GM18499 (cell line): ENCODE results near the gene CAMK1D.
"Not testable (repeated sequence)": the region's sequence is repeated elsewhere in the genome, so short reads cannot be mapped to it uniquely, and the experiment has no call there.

Experiments used
- ATAC-seq: cut with Tn5 transposase; IDR thresholded peaks from one replicate; pipeline ENCODE4 v1.9.1; 2021; ENCODE audit warnings: moderate number of reproducible peaks; ENCODE audit not compliant: insufficient read depth, unreplicated experiment

Gene CAMK1D

GRCh38 chr10:12705943-12706342 lies 356.6 kb downstream of the CAMK1D start:
- no peak for ATAC-seq

DNA sequence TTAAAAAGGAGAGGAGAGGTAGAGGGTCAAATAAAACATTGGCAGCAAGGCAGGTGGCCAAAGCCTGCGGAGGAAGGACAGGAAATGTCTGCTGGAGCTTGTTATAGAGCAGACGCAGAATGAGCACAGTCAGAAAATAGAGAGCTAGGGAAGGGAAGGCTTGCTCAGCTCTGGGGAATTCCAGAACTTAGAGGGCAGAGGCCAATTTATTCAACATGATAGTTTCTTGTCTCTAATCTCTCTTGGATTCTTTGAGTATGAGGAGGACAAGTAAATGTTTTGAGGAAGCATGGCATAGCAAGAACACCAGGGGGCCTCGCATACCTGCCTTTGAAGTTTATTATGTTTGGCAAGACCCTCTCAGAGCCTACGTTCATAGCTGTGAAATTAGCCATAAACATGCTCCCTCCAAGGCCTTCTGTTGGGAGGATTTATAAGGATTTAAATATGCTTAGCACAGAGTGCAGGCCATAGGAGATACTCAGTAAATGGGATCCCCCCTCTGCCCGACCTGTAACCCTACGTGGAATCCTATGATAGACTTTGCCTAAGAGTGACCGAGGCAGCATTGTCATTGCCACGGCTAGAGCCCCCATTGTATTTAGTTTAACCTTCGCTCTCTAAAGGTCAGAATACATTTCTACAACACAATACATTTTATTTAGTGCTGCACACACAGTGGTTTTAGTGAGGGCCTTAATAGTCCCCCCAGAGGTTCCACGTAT lies 358.3 kb downstream of the CAMK1D start:
- no peak for ATAC-seq

- ATAC-seq = no peak
These were observed 359.7 kb downstream of the CAMK1D start for GRCh38 chr10:12709000-12709401.

DNA sequence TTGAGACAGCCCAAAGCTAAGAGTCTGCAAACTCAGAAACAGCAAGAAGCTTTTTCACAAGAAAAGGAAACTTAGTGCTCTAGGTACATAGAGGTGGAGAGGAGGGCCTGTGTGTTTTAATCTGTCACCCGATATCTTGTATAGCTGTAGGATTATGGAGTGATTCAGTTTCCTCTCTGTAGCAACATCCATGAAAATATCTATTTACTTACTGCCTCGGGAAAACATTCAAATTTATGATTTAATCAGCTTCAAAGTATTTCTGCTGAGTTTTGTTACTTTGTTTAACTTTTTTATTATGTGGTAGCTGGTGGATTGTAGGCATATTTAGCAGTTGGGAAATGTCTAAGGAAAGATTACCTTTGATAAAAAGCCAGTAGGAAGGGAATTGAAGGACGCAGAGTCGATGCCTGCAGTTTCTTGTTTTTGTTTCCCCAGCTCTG lies 360.2 kb downstream of the CAMK1D start:
- no peak for ATAC-seq

DNA sequence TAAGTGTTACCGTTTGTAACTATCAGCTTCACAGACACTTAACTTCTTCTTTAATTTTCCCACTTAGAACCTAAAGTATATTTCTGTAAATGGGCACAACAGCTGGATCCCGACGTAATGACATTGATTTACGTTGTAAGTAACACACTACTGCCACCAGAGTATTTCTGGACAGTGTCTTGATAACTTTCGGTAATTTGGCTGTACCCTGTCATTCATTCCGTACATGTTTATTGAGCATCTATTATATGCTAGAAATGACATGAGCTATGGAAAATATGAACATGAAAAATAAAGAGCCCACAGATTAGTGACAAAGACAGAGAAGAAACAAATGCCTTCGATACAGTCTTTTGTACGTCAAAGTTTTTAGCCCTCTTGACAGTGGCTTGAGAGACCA lies 360.8 kb downstream of the CAMK1D start:
- ATAC-seq = no peak

- peak; percentile 53 for ATAC-seq
These were observed 361.4 kb downstream of the CAMK1D start for GRCh38 chr10:12710594-12711349.

GRCh38 chr10:12711350-12711708 lies 362.0 kb downstream of the CAMK1D start:
- ATAC-seq = no peak

DNA sequence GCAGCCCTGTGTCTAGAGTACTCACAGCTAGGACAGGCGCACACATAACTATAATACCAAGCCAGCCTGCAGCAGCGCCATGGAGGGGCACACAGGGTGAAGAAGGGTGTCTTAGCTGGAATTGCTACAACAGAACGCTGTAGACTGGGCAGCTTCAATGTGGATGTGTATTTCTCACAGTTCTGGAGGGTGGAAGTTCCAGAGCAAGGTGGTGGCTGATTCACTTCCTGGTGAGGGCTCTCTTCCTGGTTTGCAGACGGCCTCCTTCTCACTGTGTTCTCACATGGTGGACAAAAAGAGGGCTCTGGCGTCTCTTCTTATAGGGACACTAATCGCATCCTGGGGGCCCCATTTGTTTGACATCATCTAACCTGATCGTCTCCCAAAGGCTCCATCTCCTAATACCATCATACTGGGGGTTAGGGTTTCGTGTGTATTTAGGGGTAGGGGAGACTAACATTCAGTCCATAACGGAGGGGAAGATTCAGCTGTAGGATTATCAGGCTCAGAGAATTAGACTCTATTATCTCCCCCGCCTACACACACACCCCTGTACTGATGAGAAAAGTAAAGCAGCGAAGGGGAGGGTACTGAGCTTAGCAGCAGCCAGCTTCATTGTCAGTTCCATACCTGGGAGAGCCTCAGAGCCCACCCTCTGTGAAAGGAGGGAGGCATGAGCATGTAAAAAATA lies 363.1 kb downstream of the CAMK1D start:
- ATAC-seq = no peak

DNA sequence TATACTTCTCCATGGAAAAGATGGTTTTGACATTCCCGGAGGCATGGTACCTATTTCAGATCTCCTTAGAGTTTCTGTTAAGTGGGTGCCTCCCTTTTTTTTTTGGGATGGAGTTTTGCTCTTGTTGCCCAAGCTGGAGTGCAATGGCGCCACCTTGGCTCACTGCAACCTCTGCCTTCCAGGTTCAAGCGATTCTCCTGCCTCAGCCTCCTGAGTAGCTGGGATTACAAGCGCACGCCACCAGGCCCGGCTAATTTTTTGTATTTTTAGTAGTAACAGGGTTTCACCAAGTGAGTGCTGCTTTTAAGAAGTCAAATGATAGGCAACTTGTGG lies 363.6 kb downstream of the CAMK1D start:
- ATAC-seq = not testable (repeated sequence)

DNA sequence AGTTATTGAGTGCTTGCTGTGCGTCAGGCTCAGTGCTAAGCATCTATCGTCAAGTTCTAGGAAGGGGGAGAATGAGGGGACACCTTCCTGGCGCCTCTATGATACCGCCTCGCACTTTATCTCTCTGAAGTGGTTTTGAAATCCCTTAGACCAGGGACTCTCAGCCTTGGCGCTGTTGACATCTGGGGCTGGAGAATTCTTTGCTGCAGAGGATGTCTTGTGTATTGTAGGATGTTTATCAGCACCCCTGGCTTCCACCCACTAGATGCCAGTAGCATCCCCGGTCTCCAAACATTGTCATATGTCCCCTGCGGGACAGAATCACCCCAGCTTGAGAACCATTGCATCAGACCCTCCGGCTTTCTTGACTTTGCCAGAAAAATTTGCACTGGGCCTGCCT lies 366.7 kb downstream of the CAMK1D start:
- no peak for ATAC-seq

GRCh38 chr10:12717981-12718707 lies 368.8 kb downstream of the CAMK1D start:
- ATAC-seq = no peak

DNA sequence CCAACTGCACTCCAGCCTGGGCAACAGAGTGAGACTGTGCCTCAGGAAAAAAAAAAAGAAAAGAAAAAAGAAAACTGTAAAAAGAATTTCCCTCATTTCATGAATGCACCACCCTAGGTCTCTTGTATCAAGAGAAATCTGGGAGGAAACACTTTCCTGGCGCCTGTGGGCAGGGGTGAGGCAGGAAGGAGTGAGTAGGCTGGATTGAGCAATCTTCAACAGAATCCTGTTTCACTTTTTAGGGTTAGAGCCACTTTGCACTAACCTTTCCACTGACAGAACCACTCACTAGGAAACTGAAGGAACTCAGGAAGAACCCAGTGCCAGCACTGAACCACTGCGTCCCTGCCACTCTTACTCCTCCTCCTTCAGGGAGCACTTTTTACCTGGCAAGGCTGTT lies 370.0 kb downstream of the CAMK1D start:
- no peak for ATAC-seq

GRCh38 chr10:12720217-12720981 lies 371.1 kb downstream of the CAMK1D start:
- no peak for ATAC-seq

GRCh38 chr10:12721334-12721733 lies 372.0 kb downstream of the CAMK1D start:
- ATAC-seq = no peak

- ATAC-seq = no peak
These were observed 373.9 kb downstream of the CAMK1D start for GRCh38 chr10:12723220-12723619.

DNA sequence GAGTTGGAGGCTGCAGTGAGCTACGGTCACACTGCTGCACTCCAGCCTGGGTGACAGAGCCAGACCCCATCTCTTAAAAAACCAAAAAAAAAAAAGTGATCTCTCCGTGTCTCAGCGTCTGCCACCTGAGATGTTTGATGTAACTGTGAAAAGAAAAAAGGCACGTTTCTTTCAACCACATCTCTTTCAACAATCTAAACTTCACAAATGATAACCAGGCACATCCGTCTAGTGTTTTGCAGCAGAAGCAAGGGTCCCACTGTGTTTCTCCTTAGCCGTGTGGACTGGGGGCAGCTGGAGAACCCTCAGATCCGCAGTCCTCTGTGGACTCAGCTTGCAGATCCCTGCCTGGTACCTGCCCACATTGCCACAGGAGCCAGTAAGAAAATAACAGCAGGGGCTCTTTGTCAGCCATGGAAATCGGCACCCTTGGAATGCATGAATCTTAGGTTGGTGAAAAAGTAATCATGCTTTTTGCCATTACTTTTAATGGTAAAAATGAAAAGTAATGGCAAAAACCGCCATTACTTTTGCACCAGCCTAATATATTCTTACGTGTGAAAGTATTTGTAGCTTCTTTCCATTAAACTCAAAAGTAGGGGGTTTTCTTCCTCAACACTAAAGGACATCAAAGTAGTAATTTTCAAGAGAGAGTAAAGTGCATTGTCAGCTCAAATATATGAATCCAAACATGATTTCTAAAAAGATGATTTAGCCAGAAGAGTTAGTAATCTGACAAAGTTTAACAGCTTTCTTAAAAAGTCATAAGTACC lies 375.6 kb downstream of the CAMK1D start:
- ATAC-seq = no peak

- ATAC-seq = not testable (repeated sequence)
These were observed 376.2 kb downstream of the CAMK1D start for GRCh38 chr10:12725580-12725888.

GRCh38 chr10:12726971-12727831 lies 377.9 kb downstream of the CAMK1D start:
- no peak for ATAC-seq

GRCh38 chr10:12727832-12728215 lies 378.5 kb downstream of the CAMK1D start:
- no peak for ATAC-seq
